ENCODE measurements around the gene ANKS3.
"Not testable (repeated sequence)": the region's sequence is repeated elsewhere in the genome, so short reads cannot be mapped to it uniquely, and the experiment has no call there.

ANKS3 gene

DNA sequence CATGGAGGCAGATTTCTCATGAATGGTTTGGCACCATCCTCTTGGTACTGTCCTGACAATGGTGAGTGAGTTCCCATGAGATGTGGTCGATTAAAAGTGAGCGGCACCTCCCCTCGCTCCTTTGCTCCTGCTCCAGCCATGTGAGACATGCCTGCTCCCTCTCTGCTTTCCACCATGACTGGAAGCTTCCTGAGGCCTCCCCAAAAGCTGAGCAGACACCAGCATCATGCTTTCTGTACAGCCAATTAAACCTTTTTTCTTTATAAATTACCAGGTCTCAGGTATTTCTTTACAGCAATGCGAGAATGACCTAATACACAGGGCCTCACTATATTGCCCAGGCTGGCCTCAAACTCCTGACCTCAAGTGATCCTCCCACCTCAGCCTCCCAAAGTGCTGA lies 20.8 kb upstream of the ANKS3 start:
- DNase-seq (ENCODE audit: low spot score) = no peak

DNA sequence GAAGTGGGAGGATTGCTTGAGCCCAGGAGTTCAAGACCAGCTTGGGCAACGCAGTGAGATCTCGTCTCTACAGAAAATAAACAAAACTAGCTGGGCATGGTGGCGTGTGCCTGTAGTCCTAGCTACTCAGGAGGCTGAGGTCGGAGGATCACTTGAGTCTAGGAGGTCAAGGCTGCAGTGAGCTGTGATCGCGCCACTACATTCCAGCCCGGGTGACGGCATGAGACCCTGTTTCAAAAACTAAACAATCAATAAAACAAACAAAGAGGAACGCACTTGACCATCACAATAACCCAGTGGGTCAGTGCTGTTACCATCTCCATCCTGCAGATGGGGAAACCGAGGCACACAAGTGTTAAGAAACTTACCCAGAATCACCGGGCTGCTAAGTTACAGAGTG lies 19.2 kb upstream of the ANKS3 start:
- no peak for DNase-seq (ENCODE audit: low spot score)

GRCh38 chr16:4752351-4753100 lies 18.5 kb upstream of the ANKS3 start:
- no peak for DNase-seq (ENCODE audit: low spot score)

GRCh38 chr16:4750896-4751295 lies 16.8 kb upstream of the ANKS3 start:
- DNase-seq (ENCODE audit: low spot score) = no peak

DNA sequence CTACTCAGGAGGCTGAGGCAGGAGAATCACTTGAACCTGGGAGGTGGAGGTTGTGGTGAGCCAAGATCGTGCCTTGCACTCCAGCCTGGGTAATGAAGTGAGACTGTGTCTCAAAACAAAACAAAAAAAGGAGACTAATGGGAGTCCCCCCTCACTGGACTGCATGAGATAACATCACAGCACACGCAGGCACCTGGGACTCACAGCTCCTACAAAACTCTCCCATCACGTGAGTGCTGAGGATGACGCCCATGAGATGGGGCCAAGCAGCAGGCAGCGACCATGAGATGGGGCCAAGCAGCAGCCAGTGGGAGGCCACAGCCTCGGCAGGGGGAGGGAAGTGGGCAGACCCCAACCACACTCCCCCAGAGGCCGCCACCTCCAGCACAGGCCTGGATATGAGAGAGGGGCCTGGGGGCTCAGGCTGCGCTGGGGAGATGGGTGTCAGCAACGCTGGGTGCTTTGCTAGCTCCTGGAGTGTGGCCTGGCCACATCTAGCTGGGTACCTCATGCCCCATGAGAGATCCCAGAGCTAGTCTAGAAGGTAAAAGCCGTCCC lies 15.7 kb upstream of the ANKS3 start:
- DNase-seq (ENCODE audit: low spot score) = no peak

- no peak for DNase-seq (ENCODE audit: low spot score)
These were observed 14.8 kb upstream of the ANKS3 start for GRCh38 chr16:4748682-4749411.

DNA sequence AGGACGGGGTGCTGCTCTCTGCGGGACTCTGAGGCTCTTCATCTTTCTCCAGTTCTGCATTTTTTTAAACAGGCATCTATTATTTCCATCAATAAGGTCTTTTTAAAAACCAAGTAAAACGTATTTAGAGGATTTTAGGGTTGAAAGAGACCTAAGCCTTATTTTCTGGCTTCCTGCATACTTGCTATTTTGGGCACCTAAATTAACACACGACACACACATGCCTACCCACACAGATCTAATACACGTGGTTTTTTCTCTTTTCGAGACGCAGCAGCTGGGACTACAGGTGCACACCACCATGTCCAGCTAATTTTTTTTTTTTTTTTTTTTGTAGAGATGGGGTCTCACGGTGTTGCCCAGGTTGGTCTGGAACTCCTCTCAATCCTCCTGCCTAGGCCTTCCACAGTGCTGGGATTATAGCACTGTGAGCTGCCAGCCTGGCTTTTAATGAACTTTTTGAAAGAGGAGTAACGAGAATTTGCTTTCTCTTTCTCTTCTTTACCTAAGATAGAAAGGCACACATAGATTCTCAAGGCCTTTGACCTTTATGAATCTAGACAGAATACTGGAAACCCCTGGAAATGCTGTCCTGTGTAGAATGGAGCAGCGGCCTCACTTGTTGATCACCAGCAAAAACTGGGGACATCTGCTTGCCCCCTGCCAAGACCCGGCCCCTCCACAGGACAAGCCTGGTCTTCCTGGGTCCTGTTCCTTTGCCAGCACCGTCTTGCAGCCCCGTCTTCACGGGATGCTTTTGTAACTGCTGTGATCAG lies 14.0 kb upstream of the ANKS3 start:
- DNase-seq (ENCODE audit: low spot score) = no peak

GRCh38 chr16:4746991-4747574 lies 13.0 kb upstream of the ANKS3 start:
- DNase-seq (ENCODE audit: low spot score) = no peak

DNA sequence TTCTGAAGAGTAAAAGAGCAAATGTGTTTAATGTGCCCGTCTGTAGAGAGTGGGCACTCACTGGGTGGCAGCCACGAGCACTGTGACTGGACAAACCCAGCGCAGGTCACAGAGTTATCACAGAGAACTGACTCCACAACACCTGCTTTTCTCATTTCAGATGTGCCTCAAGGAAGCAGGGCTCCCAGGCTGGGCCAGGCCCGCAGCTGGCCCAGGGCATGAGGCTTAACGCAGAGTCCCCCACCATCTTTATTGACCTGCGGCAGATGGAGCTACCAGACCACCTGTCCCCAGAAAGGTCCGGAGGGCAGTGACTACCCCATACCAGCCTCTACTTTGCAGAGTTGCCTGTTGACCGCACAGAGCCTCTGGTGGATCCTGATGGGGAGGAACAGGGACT lies 12.1 kb upstream of the ANKS3 start:
- no peak for DNase-seq (ENCODE audit: low spot score)

GRCh38 chr16:4745274-4745569 lies 11.2 kb upstream of the ANKS3 start:
- no peak for DNase-seq (ENCODE audit: low spot score)

DNA sequence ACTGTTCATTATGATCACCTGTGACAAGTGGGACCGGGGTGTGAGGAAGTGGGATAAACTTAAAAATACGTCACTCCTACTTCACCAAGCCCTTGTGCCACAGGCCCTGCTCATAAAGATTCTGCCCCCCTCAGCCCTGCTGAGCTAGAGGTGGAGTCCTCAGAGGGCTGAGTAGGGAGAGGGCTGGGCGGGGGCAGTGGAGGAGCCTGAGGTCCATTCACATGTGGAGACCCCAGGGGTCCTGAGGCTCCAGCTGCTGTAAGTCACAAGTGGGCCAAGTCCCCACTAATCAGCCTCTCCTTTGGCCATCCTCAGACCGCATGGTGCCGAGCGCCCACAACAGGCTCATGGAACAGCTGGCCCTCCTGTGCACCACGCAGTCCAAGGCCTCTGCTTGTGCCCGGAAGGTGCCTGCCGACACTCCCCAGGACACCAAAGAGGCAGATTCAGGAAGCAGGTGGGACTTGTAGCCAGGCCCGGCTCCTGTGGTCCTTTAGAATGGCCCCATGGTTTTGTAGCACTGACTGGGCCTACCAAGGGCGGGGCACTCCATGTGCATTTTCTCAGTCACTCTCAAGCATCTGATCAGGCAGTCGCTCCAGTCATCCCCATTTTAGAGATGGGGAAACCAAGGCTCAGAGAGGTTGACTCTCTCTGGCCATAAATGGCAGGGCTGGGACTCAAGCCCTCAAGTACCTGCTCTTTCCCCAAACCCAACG lies 10.6 kb upstream of the ANKS3 start:
- no peak for DNase-seq (ENCODE audit: low spot score)

DNA sequence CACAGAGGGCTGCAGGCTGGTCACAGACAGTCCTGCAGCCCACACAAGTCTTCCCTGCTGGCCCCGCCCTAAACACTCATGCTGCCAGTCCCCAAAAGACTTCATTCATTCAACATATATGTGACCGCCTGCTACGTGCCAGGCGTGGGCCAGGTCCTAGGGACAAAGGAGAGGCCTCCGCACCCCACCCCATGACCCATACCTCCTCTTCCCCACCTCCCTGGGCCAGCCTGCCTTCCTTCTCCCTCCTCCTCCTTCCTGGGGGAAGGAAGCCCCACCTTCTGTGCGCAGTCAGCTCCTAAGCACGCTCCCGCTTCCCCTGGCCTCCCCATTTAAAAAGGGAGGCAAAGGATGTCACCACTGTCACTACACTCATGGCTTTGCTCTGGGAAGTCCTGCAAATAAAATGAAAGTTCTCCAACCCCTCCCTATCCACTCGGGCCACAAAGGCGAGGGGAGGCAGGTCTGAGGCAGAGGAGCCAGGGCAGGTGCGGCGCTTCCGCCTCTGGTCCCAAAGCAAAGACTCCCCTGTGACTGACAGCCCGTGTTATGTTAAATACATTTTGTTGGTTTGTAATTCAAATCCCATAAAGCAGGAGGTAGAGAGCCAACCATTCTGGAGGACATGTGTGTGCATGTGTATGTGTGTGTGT lies 9.3 kb upstream of the ANKS3 start:
- DNase-seq (ENCODE audit: low spot score) = no peak

GRCh38 chr16:4738370-4738769 lies 4.3 kb upstream of the ANKS3 start:
- DNase-seq (ENCODE audit: low spot score) = not testable (repeated sequence)

DNA sequence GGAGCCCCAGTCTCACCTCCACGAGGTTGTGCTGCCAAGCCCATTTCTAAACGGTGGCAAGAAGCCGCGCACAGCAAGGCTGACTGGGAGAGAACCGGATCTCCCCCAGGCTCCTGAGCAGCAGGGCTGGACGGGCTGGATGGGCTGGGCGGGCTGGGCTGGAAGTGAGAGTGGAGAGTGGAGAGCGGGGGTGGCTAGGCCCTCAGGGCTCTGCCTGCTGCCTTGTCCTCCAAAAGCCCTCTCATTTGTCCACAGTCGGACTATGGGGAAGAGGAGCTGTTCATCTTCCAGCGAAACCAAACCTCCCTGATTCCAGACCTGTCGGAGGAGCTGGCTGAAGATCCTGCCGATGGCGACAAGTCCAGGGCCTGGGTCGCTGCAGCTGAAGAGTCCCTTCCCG lies 3.5 kb upstream of the ANKS3 start:
- DNase-seq (ENCODE audit: low spot score) = no peak

DNA sequence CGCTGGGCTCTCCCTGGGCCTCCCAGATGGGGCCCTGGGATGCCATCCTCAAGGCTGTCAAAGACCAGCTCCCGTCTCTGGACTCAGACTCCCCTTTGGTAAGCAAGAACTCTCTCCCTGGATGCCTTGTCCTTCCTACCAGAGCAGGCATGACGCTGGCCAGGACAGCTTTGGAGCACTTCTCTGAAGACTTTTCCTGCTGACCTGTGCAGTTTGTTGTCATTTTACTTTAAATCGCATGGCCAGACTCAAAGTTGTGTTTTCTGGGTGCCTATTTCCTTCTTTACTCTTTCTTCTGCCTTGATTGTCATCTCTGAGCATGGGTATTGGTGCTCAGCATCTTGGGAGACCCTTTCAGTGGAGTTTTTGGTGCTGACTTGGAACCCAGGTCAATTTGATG lies 2.5 kb upstream of the ANKS3 start:
- no peak for DNase-seq (ENCODE audit: low spot score)

DNA sequence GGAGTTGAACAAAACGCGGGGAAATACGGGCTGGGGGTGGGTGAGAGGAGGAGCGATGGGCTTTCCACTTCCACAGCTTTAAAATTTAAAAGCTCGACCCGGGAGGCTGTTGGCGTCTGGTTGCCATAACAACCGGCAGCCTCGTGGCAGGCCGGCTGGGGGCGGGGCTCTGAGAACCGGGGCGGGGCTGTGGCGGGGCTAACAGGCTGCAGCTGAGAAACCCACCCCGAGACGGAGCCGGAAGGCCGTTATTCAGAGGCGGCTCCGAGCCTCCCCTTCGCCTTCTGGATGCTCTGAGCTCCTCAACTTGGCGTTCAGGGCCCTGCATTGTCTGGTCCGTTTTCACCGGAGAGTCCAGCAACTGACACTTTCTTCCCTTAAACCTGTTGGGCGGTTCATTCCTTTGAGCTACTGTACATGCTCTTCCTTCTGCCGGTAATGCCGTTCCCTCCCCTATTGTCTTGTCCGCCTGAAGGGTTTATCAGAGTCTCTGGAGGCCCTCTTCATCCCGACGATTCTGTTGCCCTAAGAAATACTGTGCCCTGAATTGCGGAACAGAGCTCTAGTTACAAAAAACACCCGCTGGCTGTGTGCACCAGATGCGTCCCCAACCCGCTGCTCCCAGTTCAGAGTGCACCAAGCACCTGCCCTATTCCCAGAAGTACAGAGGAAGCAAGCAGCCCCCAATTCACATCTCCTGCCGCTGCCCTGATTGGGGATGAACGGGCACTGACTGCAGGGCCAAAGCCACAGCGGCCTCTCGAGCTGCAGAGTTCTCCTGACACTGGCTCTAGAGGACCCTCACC lies 862 bp upstream of the ANKS3 start:
- DNase-seq (ENCODE audit: low spot score) = peak; percentile 93

DNA sequence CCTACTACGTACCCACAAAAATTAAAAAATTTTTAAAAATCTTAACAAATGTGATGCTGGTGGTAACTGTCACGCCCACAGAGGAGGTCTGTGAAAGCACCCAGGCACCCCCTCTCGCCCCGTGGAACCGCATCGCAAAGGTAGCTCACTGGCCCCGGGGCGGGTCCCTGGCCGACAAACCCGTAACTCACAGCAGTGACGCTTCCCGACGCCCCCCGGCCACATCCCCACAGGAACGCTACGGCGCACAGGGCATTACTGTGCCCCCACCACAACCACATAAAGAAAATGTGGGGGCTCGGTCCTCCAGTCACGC lies 366 bp downstream of the ANKS3 start:
- DNase-seq (ENCODE audit: low spot score) = no peak

DNA sequence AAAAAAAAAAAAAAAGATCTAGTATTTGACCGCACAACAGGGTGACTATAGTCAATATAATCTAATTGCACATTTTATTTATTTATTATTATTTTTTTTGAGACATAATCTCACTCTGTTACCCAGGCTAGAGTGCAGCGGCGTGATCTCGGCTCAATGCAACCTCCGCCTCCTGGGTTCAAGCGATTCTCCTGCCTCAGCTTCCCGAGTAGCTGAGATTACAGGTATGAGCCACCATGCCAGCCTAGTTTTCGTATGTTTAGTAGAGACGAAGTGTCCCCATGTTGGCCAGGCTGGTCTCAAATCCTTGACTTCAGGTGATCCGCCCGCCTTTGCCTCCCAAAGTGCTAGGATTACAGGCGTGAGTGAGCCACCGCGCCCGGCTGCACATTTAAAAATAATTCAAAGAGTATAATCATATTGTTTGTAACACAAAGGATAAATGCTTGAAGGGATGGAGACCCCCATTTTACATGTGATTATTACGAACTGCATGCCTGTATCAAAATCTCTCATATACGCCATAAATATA lies 794 bp downstream of the ANKS3 start:
- no peak for DNase-seq (ENCODE audit: low spot score)

- DNase-seq (ENCODE audit: low spot score) = no peak
These were observed 4.2 kb downstream of the ANKS3 start for GRCh38 chr16:4729876-4730275.

DNA sequence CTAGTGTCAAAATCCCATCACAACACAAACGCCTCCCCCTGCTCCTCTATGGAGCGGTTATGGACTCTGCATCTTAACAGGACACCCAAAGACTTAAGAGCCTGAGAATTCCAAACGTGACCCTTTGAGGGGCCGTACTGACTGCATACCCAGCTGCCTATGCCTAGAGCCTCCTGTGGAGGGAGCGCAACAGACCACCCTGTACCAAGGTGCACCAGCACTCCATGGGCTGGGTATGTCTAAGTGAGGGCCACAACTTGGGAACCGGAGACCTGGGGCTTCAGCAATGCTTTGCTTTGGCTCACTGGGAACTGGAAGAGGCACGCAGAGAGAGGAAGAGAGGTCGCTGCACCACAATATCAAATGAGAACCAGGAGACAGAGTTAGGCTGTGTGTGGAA lies 5.4 kb downstream of the ANKS3 start:
- DNase-seq (ENCODE audit: low spot score) = no peak
